GDM1 (cell line): ENCODE measurements around the gene ST6GALNAC3.

ENCODE experiments used
- DNase-seq: peaks from one replicate; lab custom pipeline; 2025; lab: John Stamatoyannopoulos, UW

ST6GALNAC3 gene

DNA sequence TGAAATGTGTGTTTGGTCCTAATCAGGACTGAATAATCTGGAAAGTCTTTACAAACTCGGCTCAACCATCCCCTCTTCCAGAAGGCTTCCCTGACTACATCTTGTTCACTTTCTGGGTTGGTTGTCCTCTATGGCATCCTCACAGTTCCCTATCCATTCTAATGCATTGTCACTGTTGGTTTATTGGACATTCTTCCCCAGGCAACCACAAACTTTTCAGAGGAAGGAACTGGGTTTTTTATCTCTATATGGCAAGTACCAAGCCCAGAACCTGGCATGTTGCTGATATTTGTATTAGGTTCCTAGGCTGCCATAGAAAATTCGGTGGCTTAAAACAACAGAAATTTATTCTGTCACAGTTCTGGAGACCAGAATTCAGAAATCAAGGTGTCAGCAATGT, 429.2 kb downstream of the ST6GALNAC3 start:
- peak; percentile 64 for DNase-seq

DNA sequence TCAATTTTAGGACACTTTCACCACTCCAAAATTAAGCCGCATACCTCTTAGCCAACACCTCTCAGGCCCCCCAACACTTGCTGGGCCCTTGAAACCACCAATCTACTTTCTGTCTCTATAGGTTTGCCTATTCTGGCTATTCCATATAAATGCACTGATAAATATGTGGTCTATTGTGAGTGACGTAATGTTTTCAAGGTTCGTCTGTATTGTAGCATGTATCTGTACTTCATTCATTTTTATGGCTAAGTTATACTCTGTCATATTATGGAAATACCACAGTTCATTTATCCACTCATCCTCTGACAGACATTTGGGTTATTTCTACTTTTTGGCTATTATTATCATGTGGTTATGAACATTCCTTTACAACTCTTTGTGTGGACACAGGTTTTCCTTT, 432.8 kb downstream of the ST6GALNAC3 start:
- DNase-seq, result no peak

DNA sequence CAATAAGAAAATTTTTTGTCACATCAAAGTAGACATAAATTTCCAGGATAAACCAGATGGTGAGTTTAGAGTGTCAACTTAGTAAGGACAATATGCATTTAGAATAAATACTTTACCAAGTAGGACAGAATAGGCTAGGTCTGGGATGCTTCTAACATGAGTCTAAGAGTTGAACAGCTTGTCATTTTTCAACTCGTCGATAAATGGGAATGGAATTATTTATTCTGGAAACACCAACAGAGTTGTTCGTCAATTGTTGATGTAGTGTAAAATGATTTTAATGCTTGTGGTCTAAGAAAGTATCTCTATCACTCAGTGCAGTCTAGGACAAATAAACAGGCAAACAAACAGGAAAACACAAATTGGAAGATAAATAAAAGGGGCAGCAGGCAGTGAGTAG, 434.3 kb downstream of the ST6GALNAC3 start:
- DNase-seq, result no peak

DNA sequence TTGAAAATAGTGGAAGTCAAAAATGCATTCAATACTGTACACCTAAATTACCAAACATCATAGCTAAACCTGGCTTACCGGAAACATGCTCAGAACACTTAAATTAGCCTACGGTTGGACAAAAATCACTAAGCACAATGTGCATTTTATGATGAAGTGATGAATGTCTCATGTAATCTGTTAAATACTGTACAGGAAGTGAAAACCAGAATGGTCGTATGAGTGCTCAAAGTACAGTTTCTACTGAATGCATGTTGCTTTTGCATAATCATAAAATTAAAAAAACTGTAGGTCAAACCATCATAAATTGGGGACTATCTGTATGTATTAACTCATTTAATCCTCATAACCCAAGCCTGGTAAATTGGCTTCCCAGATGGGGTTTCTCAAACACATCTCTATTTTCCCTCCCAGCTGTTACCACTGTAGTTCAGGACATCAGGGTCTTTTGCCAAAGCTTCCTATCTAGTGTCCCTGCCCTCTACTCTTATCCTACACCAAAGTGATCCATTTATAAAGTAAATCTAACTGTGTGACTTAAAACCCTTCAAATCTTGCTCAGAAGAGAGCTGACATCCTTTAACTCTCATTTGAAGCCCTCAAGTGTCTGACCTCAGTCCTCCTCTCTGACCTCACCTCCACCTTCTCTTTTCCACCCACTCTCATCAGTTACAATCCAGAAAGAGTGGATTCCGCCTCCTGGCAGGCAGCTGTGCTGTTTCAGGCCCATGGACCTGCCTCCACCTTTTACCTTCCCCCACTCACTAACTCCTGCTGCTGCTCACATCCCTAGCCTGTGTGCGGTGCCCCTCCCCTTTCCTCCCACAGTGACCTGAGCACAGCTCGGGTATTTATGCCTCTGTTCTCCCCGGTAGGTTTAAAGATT, 436.4 kb downstream of the ST6GALNAC3 start:
- DNase-seq, result no peak

DNA sequence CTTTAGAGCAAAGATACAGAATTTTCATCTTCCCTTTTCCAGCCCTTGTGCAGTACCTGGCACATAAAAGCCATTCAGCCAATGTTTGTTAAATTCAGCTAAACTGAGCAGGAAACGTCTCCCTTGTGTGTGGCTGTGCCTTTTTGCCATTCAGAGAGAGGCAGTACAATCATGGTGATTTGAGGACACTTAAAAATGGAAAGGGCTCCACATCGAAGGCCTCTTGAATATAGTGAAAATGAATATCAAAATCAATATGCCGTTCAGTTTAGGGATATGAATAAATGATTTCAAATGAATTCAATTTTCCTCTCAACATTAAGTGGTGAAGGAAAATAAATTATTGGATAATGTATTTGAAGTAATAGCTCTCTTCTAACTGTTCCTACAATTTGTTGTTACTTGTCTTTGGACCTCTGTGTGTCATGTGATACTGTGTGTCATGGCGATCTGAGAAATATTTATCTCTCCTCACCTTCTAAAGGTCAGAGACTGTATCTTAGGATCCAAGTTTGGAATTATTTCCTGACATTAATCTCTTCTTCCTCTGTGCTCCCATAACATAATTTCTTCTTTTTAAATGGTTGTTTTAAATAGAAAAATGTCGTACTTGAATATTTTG, 437.1 kb downstream of the ST6GALNAC3 start:
- no peak for DNase-seq

DNA sequence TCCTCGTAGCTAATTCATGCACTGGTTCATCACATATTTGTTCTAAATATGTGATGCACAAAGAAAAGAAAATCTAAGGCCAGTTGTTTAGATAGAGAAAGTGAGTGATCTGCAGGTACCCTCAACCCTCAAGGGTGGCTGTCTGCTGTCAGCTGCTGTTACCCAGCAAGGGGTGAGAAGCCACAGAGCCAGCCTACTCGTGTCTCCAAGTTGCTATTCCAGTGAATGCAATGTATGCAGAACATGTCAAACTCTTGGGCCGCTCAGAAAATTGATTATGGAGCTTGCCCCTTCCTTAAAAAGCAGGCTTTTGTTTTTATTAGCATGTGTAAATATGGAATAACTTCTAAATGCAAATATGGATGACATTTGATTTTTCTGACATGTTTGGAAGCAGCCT, 456.4 kb downstream of the ST6GALNAC3 start:
- no peak for DNase-seq

DNA sequence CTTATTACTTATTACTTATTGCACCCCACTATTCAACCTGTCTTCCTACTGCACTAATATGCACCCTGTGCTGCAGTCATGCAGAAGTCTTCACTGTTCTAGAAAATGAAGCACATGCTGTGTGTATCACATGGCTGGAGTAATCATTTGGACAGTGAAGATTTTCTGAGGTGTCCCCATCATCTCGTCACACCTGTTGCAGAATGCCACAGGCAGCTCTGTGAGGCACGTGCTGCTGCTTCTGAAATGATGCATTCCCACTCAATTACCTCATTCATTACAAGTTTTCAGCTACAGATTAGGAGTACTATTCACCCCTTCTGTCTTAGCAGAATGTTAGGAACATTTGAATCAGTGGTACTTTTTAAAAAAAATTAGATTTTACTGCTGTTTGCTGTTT, 467.1 kb downstream of the ST6GALNAC3 start:
- DNase-seq, result no peak

DNA sequence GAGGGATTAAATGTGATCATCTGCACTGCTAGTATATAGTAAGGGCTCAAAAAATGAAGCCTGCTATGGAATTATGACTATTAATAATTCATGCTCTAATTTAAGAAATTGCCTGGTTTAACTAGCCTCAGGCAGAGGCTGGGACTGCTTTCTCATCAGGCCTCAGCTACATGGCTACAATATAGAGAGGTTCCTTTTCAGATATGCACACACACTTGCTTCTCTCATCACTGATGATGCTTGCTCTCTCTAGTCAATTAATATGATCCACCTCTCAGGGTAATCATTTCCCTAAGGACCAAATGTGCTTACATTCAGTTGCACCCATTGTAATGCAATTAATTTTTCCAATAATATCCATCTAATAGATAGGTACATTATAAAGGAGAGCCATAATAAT, 467.8 kb downstream of the ST6GALNAC3 start:
- no peak for DNase-seq

DNA sequence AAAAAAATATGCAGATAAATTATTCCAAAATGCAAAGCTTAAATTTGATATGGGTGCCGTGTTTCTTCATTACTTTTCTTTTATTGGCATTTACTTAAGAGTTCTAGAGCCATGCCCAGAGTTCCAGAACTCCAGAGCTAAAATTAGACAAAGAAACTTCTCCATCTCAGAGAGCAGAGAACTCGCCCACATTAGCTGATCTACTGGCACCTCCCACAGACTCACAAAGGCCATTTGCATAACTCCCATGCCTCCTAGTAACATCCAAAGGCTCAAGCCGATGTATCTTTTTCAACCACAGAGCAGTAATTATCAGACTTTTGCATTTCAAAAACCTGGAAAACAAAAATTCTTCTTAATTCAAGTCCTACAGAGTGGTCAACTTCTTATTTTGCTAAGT, 468.9 kb downstream of the ST6GALNAC3 start:
- DNase-seq, result no peak

DNA sequence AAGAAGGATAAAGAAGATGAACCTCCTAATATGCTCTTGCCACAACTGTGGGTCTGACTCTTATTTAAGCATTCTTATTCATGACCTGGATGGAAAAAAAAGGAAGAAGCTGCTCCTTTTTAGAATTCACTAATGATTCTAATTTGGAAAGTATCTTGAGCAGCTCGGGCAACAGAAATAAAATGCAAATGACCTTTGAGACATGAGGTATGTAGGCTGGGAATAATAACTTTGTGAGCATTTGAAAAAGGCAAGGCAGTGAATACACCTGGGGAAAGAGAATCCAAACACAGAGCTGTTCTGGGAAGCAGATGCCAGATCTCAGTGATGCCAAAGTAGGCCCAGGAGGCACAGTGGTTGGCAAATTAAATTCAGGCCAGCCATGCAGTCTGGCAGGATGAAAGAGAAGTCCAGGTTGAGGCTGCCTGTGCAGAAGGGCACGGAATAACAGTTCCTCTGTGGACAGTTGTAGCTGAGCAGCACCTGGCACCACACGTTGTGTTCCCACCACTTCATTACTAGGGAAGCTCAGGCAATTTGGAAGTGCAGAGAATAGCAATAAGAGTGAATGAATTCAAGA, 471.9 kb downstream of the ST6GALNAC3 start:
- DNase-seq, result no peak

DNA sequence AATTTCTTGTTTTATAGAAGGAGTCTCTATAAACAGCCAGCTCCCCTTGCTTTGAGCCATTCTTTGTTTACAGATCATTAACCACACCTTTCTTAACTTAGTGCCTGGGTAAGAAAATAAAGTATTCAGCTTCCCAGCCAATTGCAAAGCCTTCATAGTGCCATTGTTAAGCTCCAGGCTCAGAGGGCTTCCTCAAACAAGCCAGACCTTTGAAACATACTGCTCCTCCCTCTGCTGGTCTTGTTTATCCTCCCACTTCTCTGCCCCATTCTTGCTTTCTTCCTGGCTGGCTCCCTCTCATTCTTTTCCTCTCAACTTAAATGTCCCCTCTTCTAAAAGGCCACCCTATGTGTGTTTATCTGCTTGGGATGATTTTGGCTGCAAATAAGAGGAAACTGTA, 473.4 kb downstream of the ST6GALNAC3 start:
- no peak for DNase-seq

DNA sequence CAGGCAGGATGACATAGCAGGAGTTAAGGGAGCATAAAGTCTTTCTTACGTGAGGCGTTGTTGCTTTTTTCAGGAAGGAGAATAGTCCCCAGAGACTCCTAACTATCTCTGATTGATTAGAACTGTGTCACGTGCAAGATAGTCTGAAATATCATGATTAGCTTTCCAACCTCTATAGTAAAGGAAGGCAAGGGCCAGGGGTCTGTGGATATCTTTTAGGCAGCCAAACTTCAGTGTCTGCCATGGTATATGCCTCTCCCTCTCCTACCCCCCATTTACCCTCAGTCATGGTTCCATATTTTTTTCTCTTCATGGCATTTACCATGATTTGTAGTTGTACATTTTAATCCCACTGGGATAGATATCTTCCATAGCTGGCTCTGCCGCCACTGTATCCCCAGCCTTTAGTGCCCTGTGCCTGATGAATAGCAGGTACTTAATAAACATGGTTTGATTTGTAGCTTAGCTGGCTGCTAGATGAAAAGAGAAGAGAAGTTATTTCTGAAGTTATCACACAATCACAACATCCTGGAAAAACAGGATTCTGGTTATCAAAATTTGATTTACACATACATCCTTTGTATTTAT, 474.1 kb downstream of the ST6GALNAC3 start:
- no peak for DNase-seq

DNA sequence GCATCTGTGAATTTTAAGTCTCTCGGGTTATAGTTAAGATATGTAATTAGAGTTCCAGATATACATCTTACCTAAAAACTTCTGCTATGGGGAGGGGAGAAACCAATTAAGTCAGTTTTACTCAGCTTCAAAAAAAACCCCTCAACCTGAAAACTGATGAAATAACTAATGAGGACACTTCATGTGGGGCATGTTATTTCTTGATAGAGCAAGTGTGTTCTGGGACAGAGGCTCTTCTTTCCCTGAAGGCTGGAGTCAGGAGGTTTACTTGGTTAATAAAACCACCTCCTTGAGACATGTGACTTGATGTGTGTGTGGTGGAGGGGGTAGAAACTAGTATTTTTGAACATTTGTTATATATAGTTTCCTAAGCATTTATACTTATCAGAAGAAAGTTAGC, 479.7 kb downstream of the ST6GALNAC3 start:
- DNase-seq, result no peak

DNA sequence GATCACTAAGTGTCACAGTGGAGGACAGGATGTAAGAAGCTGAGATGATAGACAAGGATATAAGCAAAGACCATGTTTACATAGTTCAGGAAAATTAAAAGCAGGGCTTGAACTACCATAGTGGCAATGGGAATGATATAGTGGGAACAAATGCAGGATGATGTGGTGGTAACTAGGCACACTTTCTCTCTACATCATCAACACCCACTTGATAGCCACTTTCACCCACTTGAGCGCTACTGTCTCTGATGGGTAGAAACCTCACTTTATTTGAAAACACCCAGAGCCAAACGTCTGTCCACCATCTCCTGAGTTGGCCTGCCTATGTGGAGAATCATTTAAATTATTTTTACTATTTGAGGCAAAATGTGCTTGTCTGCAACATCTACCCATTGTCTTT, 487.7 kb downstream of the ST6GALNAC3 start:
- no peak for DNase-seq

DNA sequence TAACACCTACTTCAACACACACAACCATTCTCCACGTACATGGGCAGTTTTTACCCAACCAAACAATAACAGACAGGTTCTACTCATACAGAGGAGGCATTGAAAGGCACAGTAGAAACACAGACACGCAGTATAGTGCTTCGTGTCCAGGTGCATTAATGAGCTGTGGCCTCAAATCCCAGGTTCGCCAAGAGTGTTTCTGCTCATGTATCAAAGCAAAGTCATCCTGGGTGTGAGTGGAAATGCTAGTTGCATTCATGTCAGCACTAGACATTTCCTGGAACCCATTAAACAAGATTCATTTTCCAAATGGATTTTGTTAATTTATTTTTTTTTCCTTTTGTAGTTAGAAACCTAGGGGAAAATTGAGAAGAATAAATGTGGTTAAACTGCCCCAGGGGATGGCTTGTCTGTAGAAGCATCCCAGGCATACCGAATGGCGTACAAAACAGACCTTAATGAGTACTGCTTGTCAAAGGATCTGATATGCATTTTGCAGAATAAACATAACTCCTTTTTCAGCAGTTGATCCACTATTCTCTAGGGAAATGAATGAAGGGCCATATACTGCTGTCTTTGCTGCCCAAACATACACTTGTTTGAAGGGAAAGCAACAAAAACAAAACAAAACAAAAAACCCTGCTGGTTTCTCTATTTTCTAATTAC, 494.2 kb downstream of the ST6GALNAC3 start:
- no peak for DNase-seq

DNA sequence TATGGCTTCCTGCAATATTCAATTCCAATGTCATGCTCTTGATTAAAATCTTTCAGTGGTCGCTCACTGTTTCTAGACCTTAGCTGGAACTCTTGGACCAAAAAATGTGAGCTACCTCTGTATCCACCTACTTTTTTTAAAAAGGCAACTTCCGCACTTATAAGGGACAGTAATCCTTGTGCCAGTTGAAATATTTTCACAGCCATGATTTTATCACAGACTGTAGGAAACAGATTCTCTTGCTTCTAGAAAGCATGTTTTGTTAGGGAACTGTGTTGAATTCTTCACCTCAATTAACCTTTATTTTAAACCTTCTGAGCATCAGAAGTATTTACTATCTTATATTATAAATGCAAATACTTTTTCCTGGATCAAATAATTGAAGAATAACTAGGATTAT, 496.7 kb downstream of the ST6GALNAC3 start:
- no peak for DNase-seq

DNA sequence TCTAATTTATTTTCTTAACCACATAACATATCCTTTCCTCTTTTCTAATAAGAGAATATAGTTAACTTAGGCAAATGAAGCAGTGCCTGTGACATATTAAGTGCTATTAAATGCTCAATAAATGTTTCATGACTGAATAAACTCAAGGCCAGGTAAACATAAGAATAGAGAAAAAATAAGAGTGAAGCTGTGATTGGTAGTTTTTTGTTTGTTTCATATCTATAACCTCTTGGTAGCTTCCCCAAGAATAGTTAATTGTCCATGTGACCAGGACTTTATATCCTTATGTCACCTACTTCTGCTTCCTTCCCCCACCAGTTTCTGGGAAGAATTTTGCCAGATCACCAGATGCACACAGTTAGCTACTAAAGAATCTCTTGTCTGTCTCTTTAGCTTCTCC, 497.7 kb downstream of the ST6GALNAC3 start:
- no peak for DNase-seq

DNA sequence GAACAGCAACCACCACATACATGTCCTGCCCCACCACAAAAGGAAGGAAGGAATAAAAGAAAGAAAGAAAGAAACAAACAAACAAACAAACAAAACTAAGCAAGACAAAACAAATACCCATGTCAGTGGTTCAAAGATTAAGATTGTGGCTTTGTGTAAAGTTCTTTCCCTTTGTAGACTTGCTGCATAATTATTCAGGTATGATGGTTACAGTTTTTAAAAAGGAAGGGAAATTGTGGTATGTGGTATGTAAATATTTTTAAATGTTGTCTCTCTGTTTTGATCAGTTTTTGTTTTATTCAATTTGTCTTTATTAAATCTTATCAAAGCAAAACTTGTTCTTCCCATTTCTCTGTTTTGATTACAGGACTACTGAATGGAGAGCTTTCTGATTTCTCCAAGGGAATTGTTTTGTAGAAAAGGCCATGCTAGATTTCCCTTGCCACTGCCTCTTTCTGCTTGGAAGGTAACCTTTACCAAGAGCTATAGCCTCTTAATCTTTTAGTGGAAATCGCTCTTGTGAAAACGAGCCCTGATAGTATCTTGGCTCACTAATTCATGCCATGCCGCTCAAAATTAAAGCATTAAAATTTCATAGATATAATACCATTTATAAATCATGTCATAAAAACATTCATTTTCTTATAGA, 502.5 kb downstream of the ST6GALNAC3 start:
- no peak for DNase-seq

DNA sequence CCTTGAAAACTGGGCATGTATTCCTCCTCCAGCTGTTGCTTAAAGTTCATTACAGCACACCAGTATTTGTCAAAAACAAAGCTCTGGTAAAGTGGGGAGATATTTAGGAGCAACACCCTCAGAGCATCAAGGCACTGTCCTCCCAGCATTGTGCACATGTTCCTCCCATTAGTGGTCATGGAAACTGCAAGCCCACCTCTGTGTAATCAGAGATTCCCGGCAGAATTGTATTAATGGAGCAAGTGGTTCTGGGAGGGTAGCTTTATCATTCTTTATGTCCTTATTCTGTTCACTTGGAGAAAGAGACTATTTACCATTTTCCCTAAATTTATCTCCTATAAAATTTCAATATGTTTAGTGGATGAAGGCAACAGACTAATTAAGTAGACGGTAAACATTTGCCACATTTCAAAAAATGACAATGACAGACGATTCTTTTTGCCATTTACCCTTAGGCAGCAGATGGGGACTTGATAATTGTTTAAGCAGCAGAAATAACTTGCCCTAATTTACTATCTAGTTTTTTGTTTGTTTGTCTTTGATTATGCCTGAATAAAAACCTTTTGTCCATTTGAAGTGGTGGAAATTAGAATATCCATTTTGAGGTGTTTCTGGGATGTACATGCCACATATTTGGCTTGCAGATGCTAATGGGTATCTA, 503.1 kb downstream of the ST6GALNAC3 start:
- no peak for DNase-seq

DNA sequence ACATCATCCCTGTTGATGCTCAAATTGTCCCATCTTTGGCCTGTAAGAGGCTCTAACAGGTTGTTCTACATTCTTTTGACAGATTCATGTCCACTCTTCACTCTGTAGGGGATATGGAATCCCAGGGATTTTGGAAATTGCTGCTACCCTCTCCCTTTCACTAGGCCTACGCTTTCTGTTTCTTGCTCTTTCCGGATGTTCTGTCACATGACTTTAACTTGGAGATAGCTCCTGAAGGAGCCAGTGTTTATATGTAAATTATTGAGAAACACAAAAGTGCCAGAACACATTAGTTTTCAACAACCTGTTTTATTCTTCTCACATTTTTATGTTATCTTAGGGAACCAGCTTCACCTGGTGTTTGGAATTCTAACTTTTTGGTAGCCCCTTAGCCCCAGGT, 505.7 kb downstream of the ST6GALNAC3 start:
- DNase-seq, result no peak

DNA sequence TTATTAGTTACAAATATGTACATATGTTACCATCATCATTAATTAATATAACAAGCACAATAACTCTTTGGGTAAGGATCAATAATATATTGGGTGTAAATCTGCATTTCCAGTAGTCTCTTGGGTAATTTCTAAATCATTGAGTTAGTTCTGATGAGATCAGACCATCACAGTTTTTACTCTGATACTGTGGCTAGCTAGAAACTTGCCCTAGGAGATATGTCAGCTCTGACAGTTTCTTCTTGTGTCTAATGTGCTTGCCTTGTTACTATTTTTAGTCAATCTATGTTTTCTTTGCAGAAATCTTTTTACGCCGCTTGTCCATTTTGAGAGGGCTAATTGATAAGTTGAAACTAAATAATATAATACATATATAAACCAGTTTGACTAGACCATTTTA, 507.2 kb downstream of the ST6GALNAC3 start:
- DNase-seq, result no peak
